B cell (primary cell): ENCODE data around the gene KCNA10.

ENCODE experiments used
- EZH2 ChIP-seq: IDR thresholded peaks from 2 replicates; pipeline ENCODE4 v1.6.1; 2012; ENCODE audit warnings: borderline replicate concordance, low read depth, mild to moderate bottlenecking, moderate library complexity, low read length; ENCODE audit not compliant: insufficient read depth, poor library complexity, severe bottlenecking
- TF ChIP-seq, protein P1 (sequence below): fragments of 200-600 bp; IDR thresholded peaks from one replicate; pipeline ENCODE4 v1.8.0; 2022; ENCODE audit warnings: antibody characterized with exemption, mild to moderate bottlenecking

DNA sequence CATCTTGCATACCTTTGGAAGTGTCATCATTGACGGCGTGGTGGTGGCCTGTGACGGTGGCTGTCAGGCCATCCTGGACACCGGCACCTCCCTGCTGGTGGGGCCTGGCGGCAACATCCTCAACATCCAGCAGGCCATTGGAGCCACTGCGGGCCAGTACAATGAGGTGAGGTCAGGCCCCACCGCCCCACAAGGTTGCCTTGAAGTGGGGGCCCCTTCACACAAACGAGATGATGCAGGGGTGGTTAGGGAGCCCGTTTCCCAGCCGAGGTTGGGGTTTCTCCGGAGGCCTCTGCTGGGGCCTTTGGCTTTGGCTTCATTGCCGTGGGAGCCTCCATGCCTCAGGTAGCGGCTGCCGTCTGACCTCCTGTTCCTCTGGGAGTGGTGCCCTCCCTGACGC is 29.6 kb downstream of the KCNA10 start:
- TF ChIP-seq, protein P1, sequence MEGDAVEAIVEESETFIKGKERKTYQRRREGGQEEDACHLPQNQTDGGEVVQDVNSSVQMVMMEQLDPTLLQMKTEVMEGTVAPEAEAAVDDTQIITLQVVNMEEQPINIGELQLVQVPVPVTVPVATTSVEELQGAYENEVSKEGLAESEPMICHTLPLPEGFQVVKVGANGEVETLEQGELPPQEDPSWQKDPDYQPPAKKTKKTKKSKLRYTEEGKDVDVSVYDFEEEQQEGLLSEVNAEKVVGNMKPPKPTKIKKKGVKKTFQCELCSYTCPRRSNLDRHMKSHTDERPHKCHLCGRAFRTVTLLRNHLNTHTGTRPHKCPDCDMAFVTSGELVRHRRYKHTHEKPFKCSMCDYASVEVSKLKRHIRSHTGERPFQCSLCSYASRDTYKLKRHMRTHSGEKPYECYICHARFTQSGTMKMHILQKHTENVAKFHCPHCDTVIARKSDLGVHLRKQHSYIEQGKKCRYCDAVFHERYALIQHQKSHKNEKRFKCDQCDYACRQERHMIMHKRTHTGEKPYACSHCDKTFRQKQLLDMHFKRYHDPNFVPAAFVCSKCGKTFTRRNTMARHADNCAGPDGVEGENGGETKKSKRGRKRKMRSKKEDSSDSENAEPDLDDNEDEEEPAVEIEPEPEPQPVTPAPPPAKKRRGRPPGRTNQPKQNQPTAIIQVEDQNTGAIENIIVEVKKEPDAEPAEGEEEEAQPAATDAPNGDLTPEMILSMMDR = no peak
- no peak for TF ChIP-seq EZH2
